Stomach (tissue), 9 donors: Measurements from ENCODE around the gene CD300LF. TPM values are rescaled to one million over a fixed set of nuclear protein-coding genes. Genes with fewer than 3 reads are reported as not detected.

Source experiments
- DNase-seq, 2 donors: peaks; one replicate each; pipeline versions ENCODE4 v3.0.0 to v3.0.0-alpha.2; 2013 to 2019
- H3K27ac ChIP-seq, 5 donors: fragments of 200-600 bp in 4 of 5; sonication (generic) in 4 of 5; one replicate each; pipeline ENCODE4 v1.5.1; 2013 to 2019; ENCODE audit warnings: mild to moderate bottlenecking in 1 of 5, moderate library complexity in 1 of 5
- H3K27me3 ChIP-seq, 3 donors: fragments of 200-600 bp; sonication (generic); one replicate each; pipeline ENCODE4 v1.5.1; 2017 to 2019; ENCODE audit warnings: mixed run types in 1 of 3
- H3K36me3 ChIP-seq, 4 donors: fragments of 200-600 bp; sonication (generic); 1 replicate in 3 of 4; 2 replicates in 1 of 4; pipeline ENCODE4 v1.5.1; 2016 to 2019
- H3K4me1 ChIP-seq, 4 donors: fragments of 200-600 bp; sonication (generic); one replicate each; pipeline ENCODE4 v1.5.1; 2016 to 2019
- H3K4me3 ChIP-seq, 4 donors: fragments of 200-600 bp; sonication (generic) in 3 of 4; one replicate each; pipeline ENCODE4 v1.5.1; 2016 to 2019; ENCODE audit warnings: mild to moderate bottlenecking in 1 of 4
- H3K9me3 ChIP-seq, 4 donors: fragments of 200-600 bp; sonication (generic); one replicate each; pipeline ENCODE4 v1.5.1; 2016 to 2019
- EP300 ChIP-seq: sonication (generic); formaldehyde crosslinking; IDR thresholded peaks from one replicate; pipeline ENCODE4 v1.6.1; 2017; ENCODE audit warnings: antibody characterized with exemption
- POLR2A ChIP-seq, 4 donors: fragments of 450-650 bp; IDR thresholded peaks; one replicate each; pipeline ENCODE4 v1.6.1; 2016; ENCODE audit warnings: antibody characterized with exemption in 4 of 4, control low read depth in 2 of 4, mild to moderate bottlenecking in 1 of 4, moderate library complexity in 1 of 4
- POLR2AphosphoS5 ChIP-seq, 3 donors: sonication (generic); formaldehyde crosslinking; IDR thresholded peaks; one replicate each; pipeline ENCODE4 v1.6.1; 2016; ENCODE audit warnings: antibody characterized with exemption in 3 of 3
- WGBS, 5 donors: extraction: QIAGEN DNeasy Blood & Tissue Kit in 3 of 5; methylation state at CpG; one replicate each; pipeline versions ENCODE4 v1.1.5 to v1.1.7; 2013 to 2018; 5-methylcytosine and 5-hydroxymethylcytosine counted together
- intact Hi-C: fragments of 100-400 bp; cut with DNase I; formaldehyde crosslinking; loops from one replicate; pipeline ENCODE4 v1.15.1; 2023; ENCODE audit warnings: low total_unique reads
- polyA plus RNA-seq, 3 donors: library from polyadenylated mRNA; stranded (reverse); fragments of 200-250 nt; gene quantifications; one replicate each; pipeline ENCODE4 v1.2.3, GENCODE V29; 2013
- total RNA-seq, 5 donors: library from RNA; depleted of rRNA; stranded (reverse); fragments of >200 nt; gene quantifications; one replicate each; pipeline versions ENCODE4 v1.1.0 to v1.2.3, GENCODE V29; 2014 to 2016
- TF ChIP-seq, protein P1 (sequence below), 7 experiments: fragments of 450-650 bp in 4 of 7; fragments of 200-600 bp in 3 of 7; sonication (generic) in 3 of 7; IDR thresholded peaks; one replicate each; pipeline ENCODE4 v1.5.1; 2016 to 2019; ENCODE audit warnings: antibody characterized with exemption in 7 of 7, control low read depth in 2 of 7, mild to moderate bottlenecking in 1 of 7
- donor health status: healthy with polysubstance abuse.
- donor health status: Bipolar disorder and iron deficiency.
- donor health status: healthy.

The CD300LF gene
- total and polyA plus RNA-seq, 8 donors: 0.75 to 3.9 (median 0.95) TPM; not detected in 5

DNA sequence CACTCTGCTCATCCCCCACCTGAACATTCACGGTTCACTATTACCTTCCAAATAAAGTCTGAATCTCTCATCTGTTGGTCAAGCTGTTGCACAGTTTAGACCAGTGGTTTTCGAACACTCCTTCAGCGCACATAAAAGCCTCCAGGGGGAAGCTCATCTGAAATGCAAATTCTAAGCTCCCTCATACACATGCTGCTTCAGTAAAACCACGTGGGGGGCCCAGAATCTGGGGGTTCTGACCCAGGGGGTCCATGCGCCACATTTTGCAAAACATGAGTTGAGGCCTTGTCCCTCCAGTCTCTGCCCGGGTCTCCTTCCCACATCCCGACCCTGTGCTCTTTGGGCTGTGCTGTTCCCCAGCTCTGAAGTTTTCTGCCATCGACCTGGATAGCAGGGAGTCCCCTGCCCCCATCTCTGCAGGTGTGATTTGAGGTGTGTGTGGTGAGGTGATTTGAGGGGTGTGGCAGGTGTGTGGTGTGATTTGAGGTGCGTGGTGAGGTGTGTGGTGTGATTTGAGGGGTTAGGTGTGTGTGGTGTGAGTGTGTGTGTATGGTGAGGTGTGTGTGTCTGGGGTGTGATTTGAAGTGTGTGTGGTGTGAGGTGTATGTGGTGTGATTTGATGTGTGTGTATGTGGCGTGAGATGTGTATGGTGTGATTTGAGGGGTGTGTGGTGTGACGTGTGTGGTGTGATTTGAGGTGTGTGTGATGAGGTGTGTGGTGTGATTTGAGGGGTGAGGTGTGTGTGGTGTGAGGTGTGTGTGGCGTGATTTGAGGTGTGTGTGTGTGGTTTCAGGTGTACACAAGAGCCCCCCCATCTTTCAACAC, 19.5 kb upstream of the CD300LF start:
- intact Hi-C loops: loop anchor here (10.0 kb wide), 1 partner anchor 77 kb away; no protein-coding TSS in a partner anchor
- no peak for DNase-seq
- Histone ChIP-seq H3K27ac (no peak overlapping the region), H3K4me1 (peaks cover 11 to 29% (median 15%) of the 10 kb centered on the region in 4 donors), H3K27me3 (peaks cover 4 to 44% (median 8%) of the 10 kb centered on the region in 3 donors), H3K4me3 (no peak overlapping the region), H3K9me3 (no peaks in the 10 kb centered on the region), H3K36me3 (no peaks in the 10 kb centered on the region)
- WGBS, 5 donors: 73 to 79% (median 76%) methylated on average over 12 of the region's 12 CpGs
- no peak for TF ChIP-seq POLR2AphosphoS5 (IDR thresholded peaks at IDR 0.05)
- TF ChIP-seq, protein P1, sequence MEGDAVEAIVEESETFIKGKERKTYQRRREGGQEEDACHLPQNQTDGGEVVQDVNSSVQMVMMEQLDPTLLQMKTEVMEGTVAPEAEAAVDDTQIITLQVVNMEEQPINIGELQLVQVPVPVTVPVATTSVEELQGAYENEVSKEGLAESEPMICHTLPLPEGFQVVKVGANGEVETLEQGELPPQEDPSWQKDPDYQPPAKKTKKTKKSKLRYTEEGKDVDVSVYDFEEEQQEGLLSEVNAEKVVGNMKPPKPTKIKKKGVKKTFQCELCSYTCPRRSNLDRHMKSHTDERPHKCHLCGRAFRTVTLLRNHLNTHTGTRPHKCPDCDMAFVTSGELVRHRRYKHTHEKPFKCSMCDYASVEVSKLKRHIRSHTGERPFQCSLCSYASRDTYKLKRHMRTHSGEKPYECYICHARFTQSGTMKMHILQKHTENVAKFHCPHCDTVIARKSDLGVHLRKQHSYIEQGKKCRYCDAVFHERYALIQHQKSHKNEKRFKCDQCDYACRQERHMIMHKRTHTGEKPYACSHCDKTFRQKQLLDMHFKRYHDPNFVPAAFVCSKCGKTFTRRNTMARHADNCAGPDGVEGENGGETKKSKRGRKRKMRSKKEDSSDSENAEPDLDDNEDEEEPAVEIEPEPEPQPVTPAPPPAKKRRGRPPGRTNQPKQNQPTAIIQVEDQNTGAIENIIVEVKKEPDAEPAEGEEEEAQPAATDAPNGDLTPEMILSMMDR (IDR thresholded peaks at IDR 0.05): no peak
- TF ChIP-seq POLR2A (IDR thresholded peaks at IDR 0.05): no peak
- no peak for TF ChIP-seq EP300

DNA sequence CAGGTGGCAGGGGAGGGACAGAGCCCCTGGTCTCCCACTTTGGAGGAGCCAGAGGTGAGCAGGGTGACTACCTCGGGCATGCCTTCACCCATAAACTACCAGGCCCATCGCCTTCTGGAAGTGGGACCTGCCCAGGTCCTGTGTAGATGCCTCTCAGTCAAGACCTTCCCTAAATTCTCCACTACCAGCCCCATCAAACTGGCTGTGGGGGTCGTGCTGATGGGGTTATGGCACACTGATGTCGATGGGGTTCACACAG, 18.6 kb upstream of the CD300LF start:
- H3K4me3 ChIP-seq: no peak overlapping the region
- intact Hi-C loops: loop anchor here (10.0 kb wide), 1 partner anchor 76 kb away; no protein-coding TSS in a partner anchor
- no peak for TF ChIP-seq POLR2A (IDR thresholded peaks at IDR 0.05)
- TF ChIP-seq POLR2AphosphoS5 (IDR thresholded peaks at IDR 0.05): no peak
- no peak for TF ChIP-seq EP300
- TF ChIP-seq, protein P1 (IDR thresholded peaks at IDR 0.05): no peak
- H3K27me3 ChIP-seq: peaks cover 0 to 34% (median 0%) of the 10 kb centered on the region in 3 donors
- no peak for DNase-seq
- H3K36me3 ChIP-seq: no peaks in the 10 kb centered on the region
- H3K9me3 ChIP-seq: no peaks in the 10 kb centered on the region
- no peak overlapping the region for H3K27ac ChIP-seq
- 64 to 78% (median 71%) methylated on average over 2 to 4 of the region's 4 CpGs for WGBS, 5 donors
- peaks cover under 1 to 19% (median 6%) of the 10 kb centered on the region in 4 donors for H3K4me1 ChIP-seq

DNA sequence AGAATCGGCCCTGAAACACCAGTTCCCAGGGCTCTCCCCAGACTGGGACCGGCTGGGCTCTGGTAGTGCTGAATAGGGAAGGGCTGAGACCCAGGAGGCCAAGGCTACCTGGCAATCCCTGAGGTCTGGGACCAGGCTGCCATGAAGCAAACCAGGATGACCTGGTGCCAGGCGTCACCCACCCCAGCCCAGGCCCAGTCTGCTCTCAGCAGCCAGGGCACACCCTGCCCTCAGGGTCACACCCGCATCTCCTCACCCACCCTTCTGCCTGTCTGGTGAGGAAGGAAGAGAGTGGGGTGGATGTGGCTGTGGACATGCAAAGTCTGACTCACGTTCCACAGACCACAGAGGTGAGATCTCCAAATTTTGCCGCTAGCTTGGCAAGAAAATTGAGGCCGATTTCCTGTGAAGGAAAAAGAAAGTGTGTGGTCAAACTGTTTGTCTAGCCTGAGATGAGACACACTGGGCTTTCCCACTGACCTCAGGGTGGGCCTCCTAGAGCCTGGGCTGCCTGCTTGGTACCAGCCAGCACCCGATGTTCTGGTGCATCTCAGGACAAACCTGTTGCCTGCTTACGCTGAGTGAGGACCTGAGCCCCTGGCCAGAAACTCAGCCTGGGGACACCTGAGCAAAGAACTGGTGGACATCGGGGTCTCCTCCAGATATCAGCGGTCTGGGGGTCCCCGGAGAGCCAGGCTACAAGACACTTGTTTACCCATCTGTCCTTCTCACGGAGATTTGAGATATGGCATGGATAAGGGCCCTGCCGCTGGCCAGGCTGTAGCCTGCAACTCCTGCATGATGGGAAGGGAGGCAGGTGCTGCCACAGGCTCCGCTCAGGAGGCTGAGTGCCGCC, 18.0 kb upstream of the CD300LF start:
- no peak overlapping the region for H3K27ac ChIP-seq
- WGBS, 5 donors: 62 to 70% (median 62%) methylated on average over 12 to 16 of the region's 16 CpGs
- no peak overlapping the region for H3K4me3 ChIP-seq
- TF ChIP-seq POLR2A (IDR thresholded peaks at IDR 0.05) (no peak), EP300 (no peak), POLR2AphosphoS5 (IDR thresholded peaks at IDR 0.05) (no peak)
- TF ChIP-seq, protein P1 (IDR thresholded peaks at IDR 0.05): no peak
- H3K9me3 ChIP-seq: no peaks in the 10 kb centered on the region
- H3K27me3 ChIP-seq: peaks cover 0 to 29% (median 0%) of the 10 kb centered on the region in 3 donors
- intact Hi-C loops: loop anchor here (10.0 kb wide), 1 partner anchor 76 kb away; no protein-coding TSS in a partner anchor
- peaks cover 0 to 16% (median 4%) of the 10 kb centered on the region in 4 donors for H3K4me1 ChIP-seq
- DNase-seq: no peak
- H3K36me3 ChIP-seq: no peaks in the 10 kb centered on the region

DNA sequence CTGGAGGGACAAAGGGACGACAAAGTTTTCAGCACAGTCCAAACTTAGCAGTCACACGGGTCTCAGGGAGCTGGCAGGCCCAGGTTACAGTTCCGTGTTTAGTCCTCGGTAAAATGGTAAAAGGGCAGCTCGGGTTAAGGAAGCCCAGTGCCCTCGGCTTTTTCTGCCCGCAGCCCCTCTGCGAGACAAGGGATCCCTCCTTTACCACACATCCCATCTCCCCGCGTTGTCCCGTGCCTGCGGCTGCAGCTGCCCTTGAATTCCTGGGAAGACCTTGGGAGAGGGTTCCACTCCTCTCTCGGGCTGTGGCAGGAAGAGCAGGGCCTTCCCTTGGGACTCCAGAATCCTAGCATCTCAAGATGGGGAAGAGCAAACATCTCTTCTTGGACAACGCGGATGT, 17.1 kb upstream of the CD300LF start:
- intact Hi-C loops: loop anchor here (10.0 kb wide), 1 partner anchor 75 kb away; no protein-coding TSS in a partner anchor
- 89 to 92% (median 91%) methylated on average over 15 of the region's 15 CpGs for WGBS, 5 donors

More for the DNA sequence above, 17.1 kb upstream of the CD300LF start:
- Histone ChIP-seq H3K36me3 (no peaks in the 10 kb centered on the region), H3K4me1 (peaks cover 0 to 16% (median 4%) of the 10 kb centered on the region in 4 donors), H3K4me3 (no peak overlapping the region), H3K9me3 (no peaks in the 10 kb centered on the region), H3K27me3 (peaks cover 0 to 22% (median 0%) of the 10 kb centered on the region in 3 donors), H3K27ac (no peak overlapping the region)
- no peak for DNase-seq
- TF ChIP-seq EP300 (no peak), POLR2A (IDR thresholded peaks at IDR 0.05) (no peak), POLR2AphosphoS5 (IDR thresholded peaks at IDR 0.05) (no peak)
- TF ChIP-seq, protein P1 (IDR thresholded peaks at IDR 0.05): no peak
